GM12801 (cell line): ENCODE results near the gene KMT2D.

Source experiments
- TF ChIP-seq, protein P1 (sequence below): IDR thresholded peaks from one replicate; pipeline ENCODE4 v1.5.1; 2011; ENCODE audit warnings: control low read depth; ENCODE audit not compliant: insufficient read length; ENCODE audit errors: extremely low read depth

Gene KMT2D

DNA sequence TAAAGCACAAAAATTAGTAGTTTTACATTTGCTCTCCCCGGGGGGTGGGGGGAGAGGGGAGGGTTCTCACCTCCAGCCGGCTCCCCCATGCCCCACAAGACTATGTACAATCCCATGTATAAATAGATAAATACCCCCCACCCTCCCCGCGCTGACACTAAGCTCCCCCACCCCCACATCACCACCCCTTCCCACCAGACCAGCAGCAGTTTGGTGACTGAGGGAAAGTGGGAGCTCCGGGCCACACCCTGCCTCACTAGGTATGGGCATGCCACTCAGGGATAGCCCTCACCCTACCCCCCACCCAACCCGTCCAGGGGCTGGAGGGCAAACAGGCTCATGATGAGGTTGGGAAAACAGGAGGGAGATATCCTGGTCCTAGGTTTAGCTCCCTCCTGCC, 40.2 kb downstream of the KMT2D start:
- TF ChIP-seq, protein P1, sequence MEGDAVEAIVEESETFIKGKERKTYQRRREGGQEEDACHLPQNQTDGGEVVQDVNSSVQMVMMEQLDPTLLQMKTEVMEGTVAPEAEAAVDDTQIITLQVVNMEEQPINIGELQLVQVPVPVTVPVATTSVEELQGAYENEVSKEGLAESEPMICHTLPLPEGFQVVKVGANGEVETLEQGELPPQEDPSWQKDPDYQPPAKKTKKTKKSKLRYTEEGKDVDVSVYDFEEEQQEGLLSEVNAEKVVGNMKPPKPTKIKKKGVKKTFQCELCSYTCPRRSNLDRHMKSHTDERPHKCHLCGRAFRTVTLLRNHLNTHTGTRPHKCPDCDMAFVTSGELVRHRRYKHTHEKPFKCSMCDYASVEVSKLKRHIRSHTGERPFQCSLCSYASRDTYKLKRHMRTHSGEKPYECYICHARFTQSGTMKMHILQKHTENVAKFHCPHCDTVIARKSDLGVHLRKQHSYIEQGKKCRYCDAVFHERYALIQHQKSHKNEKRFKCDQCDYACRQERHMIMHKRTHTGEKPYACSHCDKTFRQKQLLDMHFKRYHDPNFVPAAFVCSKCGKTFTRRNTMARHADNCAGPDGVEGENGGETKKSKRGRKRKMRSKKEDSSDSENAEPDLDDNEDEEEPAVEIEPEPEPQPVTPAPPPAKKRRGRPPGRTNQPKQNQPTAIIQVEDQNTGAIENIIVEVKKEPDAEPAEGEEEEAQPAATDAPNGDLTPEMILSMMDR, result no peak

DNA sequence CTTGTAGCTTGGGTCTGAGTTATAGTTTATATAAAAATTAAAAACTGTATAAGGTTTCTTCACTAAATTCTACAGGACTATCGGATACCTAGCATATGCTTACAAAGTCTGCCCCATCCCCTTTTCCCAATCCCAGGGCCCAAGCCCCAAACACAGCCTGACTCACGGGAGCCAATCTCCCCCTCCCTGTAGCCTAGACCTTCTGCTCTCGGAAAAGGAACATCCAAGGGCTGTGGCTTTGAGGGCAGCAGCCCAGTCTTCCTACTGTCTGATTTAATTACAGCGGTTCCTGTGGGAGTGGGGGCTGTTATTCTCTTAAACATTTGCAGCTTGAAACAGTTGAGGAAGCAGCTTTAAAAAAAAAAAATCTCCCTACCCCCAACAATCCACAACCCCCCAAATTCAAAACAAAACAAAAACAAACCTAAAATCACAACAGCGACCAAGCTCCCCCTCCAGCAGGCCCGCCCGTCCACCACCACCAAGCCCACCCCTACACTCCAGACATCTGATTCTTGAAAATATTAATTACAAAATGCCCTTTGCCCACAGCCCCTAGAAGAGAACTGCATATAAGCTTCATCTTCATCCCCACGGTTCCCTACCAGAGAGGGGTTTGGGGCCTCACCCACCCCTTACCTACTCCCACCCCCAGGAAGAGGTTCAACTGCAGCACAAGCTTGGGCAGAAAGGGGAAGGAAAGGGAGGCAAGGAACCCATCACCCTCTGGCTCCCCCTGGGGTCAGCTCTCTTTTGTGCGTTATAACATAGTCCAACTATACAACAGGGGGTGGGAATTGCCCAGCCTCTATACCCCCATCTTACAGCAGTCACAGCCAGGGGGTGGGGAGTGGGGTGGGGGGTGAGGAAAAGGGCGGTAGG, 40.9 kb downstream of the KMT2D start:
- TF ChIP-seq, protein P1, result no peak

DNA sequence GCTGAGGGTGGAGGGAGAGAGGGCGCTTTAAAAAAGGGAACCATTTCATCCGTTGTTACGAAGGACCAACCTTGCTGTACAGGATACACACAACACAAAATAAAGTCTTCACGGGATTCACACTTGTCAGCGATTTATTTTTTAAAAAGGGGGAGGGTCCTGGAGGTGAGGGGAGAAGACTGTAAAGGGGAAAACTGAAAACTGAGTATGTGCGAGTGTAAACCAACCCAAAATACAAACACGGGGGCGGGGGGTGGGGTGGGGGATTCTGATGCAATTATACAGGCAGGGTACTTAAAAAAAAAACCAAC, 41.5 kb downstream of the KMT2D start:
- TF ChIP-seq, protein P1, result no peak

DNA sequence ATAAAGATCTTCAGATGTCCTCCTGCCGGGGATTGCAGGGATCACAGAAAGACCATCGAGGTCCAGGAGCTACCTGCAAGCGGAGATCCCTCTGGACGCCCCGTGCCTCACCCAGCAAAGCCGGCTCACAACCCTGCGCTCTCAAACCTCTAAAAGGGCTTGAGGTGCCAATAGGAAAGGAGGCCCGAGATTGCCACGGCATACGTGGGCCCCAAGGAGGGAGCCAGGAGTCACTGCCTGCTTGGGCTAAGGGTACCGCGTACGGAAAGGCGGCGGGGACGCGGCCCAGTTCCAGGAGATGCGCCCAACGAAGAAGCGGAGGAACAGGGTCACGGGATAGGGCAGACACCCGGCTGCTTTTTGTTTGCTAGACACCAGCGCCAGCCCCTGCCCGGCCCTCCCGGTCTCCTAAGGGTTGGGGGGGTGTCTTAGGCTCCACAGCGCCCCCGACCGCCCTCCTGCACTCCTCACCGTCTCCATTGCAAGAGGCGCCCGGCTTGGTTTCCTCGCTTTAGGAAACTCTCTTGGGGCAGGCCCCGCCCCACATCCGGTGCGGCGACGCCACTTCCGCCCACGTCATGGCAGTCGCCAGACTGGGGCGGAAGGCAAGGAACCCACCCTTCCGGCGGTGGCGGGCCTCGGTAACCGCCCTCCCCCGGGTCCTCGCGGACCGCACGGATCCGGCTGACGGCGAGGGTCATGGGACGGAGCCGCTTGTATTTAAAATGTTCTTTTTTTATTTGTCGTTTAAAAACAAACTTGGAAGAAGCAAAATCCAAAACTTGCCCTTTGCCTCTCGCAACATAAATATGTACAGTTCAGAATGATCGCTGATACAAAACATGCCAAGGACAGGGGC, 42.1 kb downstream of the KMT2D start, which contains the start of gene PRKAG1:
TSS of gene PRKAG1 (minus strand) at position 516 of the 859 bp plus-strand sequence. CDS start at position 480, 36 bp downstream.
- TF ChIP-seq, protein P1, result no peak

DNA sequence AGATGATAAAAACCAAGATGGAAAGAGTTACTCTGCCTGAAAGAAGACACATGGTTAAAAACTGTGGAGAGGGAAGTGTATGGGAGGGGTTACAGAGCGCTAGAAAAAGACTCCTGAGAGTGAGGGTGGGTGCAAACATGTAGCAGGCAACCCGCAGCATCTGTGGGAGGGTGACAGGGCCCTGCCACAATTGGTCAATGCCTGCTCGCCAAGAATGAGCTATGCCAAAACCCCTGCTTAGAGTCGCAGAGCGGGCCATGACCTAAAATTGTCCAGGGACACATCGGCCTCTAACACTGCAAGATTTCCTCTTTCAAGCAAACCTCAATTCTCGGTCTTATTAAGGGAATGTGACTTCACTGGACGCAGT, 42.7 kb downstream of the KMT2D start:
- TF ChIP-seq, protein P1, result no peak

DNA sequence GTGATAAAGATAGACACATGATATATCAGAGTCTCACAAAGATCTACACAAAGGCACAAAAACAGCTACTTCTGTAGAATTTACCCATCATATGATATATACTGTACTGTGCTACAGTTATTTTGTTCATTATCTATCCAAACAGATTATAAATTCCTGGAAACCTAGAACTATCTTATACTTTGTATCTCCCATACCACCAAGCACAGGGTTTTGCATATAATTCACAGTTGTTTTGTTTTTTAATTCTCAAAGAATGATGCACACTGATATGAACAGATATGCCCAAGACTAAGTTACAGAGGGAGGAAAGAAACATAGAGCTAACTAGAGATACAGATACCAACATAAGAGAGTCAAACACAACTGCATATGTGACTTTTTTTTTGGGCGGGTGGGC, 45.4 kb downstream of the KMT2D start:
- TF ChIP-seq, protein P1, result no peak

DNA sequence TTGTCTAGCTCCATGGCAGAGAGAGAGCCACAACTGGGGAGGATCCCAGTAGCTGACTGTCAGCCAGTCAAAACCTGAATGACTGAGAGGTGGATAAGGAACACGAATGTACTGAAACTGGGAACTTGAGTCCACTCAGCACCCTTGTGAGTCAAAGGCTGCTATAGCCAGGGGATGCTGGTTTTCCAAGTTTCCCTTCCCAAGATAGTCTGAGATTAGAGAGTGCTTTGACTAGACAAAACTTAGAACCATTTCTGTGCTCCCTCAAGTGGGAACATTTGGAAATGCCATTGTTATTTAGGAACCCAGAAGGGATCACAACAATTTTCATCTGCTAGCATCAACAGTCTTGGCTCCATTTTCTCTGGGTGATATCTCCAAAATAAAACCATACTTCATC, 46.0 kb downstream of the KMT2D start:
- TF ChIP-seq, protein P1, result no peak
